HG03139 (cell line): Measurements from ENCODE around the gene TYW1.
A peak's percentile ranks its signal among the peaks of the same experiment; 100 is the strongest.
"Not testable (repeated sequence)": the region's sequence is repeated elsewhere in the genome, so short reads cannot be mapped to it uniquely, and the experiment has no call there.

Experiments used
- ATAC-seq: cut with Tn5 transposase; IDR thresholded peaks from one replicate; pipeline ENCODE4 v1.9.1; 2021; ENCODE audit not compliant: unreplicated experiment

The TYW1 gene

DNA sequence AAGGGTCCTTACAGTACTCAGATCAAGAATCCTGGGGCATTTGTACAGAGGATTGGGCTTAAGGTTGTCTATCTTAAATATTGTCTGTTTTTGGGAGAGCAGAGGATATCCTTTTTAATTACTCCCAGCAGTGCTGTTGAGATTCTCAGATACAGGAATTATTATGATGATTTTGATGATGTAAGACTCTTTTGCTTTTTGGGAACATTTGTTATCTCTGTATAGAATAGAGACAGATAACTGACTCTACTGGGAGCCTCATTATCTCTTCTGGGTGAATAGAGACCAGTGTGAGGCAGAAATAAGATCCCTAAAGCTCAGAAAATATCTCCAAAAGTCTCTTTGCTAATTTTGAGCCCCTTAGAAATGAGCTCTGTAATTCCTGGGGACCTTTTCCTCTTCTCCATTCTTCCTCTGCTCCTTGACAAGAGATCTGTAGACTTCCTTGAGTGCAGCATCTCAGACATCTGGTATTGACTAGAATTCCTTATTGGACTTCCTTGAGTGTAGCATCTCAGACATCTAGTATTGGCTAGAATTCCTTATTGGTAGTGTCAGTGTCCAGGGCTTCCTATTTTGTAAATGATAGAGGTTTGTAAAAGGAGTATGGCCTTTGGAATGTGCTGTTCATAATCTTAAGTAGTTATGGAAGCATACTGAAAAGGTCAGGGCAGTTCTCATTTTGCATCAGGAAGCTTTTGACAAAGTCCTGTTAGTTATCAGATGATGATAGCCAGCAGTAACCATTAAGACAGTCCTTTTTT, 118.0 kb downstream of the TYW1 start:
- not testable (repeated sequence) for ATAC-seq

DNA sequence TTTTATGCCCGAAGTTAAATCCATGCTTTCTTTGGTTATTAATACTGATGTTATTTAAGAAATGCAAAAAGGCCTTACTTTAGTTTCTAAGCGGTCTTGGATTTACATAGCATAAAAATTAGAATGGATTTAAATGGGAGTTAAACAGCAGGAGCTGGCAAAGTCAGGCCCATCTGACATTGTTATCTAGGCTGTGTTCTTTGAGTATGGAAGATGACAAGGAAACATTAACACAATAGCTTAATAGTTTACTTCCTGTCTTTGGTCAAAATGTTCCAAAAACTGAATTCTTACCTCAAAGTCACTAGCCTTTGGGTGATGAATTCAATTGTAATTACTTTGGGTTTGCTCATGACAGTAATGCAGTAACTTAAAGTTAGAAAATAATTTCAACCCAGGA, 123.9 kb downstream of the TYW1 start:
- ATAC-seq = not testable (repeated sequence)

DNA sequence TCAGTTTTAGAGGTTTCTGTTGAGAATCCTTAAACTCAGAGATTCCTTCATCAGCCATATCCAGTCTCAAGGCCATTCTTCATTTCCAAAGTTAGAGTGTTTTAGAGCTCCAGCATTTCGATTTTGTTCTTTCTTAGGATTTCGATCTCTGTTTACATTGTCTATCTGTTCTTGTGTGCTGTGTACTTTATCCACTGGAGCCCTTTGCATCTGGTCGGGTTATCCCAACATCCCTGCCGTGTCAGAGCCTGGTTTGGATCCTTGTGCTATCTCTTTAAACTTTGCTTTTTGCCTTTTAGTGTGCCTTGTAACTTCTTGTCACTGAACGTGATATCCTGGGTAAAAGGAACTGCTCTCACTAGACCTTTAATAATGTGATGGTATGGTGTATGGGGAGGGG, 131.6 kb downstream of the TYW1 start:
- not testable (repeated sequence) for ATAC-seq

GRCh38 chr7:67130766-67131165, 134.1 kb downstream of the TYW1 start:
- not testable (repeated sequence) for ATAC-seq

GRCh38 chr7:67134912-67135311, 138.3 kb downstream of the TYW1 start:
- not testable (repeated sequence) for ATAC-seq

DNA sequence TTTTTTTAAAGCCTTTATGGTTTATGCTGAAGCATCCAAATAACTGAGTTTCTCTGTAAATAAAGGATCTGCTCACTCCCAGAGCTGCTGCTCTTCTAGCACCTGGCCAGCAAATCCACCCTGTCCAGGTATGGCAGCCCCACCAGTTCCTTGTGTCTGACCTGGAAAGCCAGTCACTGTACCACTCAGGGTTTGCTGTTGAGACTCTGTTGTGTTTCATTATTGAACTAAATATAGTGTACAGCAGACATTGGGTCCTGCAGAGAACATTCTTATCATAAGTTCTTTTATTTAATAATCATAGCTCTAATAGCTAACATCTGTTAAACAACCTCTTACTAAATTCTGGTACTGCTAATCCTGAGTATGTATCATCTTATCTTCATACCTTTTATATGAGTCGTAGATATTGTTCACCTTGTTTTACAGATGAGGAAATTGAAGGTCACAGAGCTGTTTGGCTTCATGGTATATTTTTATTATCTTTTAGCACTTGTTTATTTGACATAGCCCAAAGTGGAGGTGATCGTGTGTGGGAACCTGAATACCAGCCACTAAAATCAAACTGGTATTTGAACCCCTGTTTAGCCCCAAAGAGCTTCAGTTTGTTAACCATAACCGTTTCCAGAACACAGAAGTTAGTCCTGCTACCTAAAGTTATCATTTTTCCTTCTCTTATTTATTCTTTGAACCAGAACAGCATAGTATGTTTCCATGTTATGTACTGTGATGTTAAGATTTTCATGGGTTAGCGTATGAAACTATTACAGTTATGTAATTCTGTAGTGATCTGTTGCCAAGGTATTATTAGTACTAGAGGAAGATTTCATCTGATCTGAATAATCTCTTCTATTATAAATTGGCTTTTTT, 139.2 kb downstream of the TYW1 start:
- ATAC-seq = not testable (repeated sequence)

DNA sequence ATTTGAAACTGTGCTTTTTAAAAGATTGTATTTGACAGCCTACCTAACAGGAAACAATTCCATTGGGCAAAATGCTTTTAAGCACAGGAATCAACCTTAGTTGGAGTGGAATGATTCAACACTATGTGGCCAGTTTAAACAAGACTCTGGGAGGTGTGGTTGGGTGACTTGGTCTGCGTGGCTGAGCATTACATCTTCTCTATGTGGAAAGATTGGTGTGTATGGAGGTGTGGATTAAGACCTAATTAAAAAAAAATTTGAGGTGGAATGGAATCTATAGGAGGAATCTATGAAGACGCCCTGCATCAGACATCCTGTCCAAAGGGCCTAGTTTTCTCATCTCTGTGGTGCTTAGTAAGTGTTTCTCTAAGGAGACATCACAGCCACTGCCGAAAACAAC, 140.9 kb downstream of the TYW1 start:
- not testable (repeated sequence) for ATAC-seq

DNA sequence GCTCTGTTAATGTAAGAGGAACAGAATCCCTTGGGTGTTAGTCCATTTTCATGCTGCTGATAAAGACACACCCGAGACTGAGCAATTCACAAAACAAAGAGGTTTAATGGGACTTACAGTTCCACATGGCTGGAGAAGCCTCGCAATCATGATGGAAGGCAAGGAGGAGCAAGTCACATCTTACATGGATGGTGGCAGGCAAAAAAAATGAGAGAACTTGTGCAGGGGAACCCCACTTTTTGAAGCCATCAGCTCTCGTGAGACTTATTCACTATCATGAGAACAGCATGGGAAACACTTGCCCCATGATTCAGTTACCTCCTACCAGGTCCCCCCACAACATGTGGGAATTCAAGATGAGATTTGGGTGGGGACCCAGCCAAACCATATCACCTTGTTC, 143.2 kb downstream of the TYW1 start:
- ATAC-seq = not testable (repeated sequence)

- ATAC-seq = not testable (repeated sequence)
Observed at GRCh38 chr7:67141001-67141400, 144.4 kb downstream of the TYW1 start.

- ATAC-seq = not testable (repeated sequence)
Observed at GRCh38 chr7:67143091-67143786, 146.6 kb downstream of the TYW1 start.

GRCh38 chr7:67145581-67146193, 149.1 kb downstream of the TYW1 start:
- ATAC-seq = not testable (repeated sequence)

GRCh38 chr7:67149131-67149530, 152.5 kb downstream of the TYW1 start:
- ATAC-seq = not testable (repeated sequence)

- not testable (repeated sequence) for ATAC-seq
Observed at GRCh38 chr7:67154374-67154773, 157.7 kb downstream of the TYW1 start.

DNA sequence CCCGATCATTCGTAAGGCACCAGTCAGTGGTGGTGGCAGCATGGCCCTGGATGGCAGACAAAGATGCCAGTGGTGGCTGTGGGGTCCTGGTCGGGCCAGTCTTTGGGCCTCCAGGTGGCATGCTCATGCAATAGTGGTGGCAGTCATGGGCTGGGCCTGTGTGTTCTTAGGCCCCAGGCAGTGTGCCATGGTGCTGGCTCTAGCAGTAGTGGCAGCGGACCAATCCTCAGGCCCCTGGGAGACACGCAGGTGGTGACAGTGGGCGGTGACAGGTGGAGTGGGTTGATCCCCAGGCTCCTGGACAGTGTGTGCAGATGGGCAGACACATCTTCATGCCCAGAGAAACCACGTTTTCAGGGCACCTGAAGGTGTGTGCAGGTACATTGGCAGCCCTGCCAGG, 159.4 kb downstream of the TYW1 start:
- ATAC-seq = not testable (repeated sequence)

GRCh38 chr7:67163285-67163684, 166.7 kb downstream of the TYW1 start:
- peak; percentile 90 for ATAC-seq

- not testable (repeated sequence) for ATAC-seq
Observed at GRCh38 chr7:67171151-67171550, 174.5 kb downstream of the TYW1 start.

GRCh38 chr7:67176730-67177129, 180.1 kb downstream of the TYW1 start:
- not testable (repeated sequence) for ATAC-seq

DNA sequence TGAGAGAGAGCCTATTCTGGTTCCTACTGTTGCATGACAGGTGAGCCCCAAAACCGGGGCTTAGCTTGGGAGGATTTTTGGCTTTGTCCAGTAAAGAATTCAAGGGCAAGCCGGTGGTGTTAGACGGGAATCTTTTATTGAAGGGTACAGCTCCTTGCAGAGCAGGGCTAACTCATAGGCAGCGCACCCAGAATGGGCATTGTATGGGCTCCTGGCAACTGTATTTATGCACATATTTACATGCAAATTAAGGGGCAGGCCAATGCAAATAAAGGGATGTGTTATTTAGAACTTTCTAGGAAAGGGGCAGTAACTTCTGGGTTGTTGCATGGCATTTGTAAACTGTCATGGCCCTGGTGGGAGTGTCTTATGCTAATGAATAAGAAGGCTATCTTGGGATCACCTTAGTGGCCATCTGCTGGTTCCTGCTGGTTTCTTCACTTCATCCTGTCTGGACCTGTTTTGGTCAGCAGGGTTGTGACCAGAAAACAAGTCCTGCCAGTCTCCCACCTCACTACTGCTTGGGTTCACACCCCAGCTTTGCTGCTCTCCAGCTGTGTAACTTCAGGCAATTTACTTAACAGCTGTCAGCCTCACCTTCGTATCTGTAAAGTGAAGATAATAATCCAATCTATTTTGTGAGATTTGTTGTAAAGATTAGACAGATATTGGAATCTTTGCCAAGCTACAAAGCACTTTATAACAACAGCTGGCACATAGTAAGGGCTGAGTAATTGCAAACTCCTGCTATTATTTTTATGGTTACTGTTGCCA, 182.5 kb downstream of the TYW1 start:
- ATAC-seq = not testable (repeated sequence)

DNA sequence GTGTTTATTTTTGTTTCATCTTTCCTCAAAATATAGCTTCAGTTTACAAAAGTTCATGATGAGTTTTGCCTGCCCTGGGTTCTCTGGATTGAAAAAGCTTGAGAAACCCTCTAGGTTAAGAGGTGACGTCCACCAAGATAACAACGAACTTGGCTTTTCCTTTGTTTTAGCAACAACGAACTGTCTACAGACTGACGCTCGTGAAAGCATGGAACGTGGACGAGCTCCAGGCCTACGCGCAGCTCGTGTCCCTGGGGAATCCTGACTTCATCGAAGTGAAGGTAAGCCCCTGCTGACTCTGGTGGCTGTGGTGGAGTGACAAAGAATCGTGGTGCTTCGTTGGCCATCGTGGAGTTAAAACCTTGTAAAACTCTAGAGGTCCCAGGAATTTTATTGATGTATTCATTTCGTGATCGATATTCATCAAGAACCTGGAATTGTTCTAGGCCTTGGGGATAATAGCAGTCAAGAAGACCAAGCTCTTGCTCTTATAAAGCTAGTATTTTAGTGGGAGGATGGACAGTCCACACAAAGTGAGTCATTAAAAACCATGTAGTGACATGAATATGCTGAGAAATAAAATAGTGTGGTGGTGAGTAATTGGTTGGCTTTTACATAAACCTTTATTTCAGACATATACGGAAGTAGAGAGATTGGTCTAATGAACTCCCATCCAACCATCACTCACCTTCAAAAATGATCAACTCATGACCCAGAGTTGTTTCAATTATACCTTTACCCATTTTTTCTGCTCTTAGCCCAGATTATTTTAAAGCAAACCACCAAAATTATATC, 186.5 kb downstream of the TYW1 start:
- ATAC-seq = not testable (repeated sequence)
